Endothelial cell of umbilical vein (primary cell): ENCODE results near the gene FBXL17. TPM values are rescaled to one million over a fixed set of nuclear protein-coding genes. Genes with fewer than 3 reads are reported as not detected.

Experiments
- BruUV-seq: library from RNA; stranded (reverse); fragments of 400-500 nt; replicated peaks from 2 replicates; lab custom pipeline; 2021; lab: Mats Ljungman, UMichigan
- CTCF ChIA-PET: fragments of 300-600, 350-600 bp; sonication (Branson Sonifier 250); formaldehyde crosslinking; loops from one replicate; lab custom pipeline; 2021; ENCODE audit warnings: antibody characterized with exemption, inconsistent platforms; lab: Charles Lee
- POLR2A ChIA-PET: fragments of 300-600, 350-600 bp; sonication (Branson Sonifier 250); formaldehyde crosslinking; loops from one replicate; lab custom pipeline; 2021; ENCODE audit warnings: antibody characterized with exemption, inconsistent platforms; lab: Charles Lee
- DNase-seq: peaks from one replicate; pipeline ENCODE4 v3.0.0-alpha.2; 2011; ENCODE audit warnings: low read depth, low spot score
- FAIRE-seq: peaks from 2 replicates; lab custom pipeline; 2011; peaks lifted over from hg19 to GRCh38; lab: Jason Lieb, UNC
- H2AFZ ChIP-seq: 2 replicates; pipeline ENCODE4 v1.6.0; 2012; ENCODE audit warnings: low read depth, low read length, control low read depth, inconsistent platforms
- H3K27ac ChIP-seq: 2 replicates; pipeline ENCODE4 v1.5.1; 2011; ENCODE audit warnings: low read depth, mild to moderate bottlenecking, control low read depth, low read length, moderate library complexity; ENCODE audit not compliant: insufficient read depth
- H3K27me3 ChIP-seq, 2 experiments: 2 replicates each; pipeline versions ENCODE4 v1.6.0 to v1.6.1; 2011; ENCODE audit warnings: low read length in 2 of 2, mixed read lengths in 1 of 2; ENCODE audit not compliant: control insufficient read depth in 2 of 2, insufficient read depth in 2 of 2
- H3K36me3 ChIP-seq, 2 experiments: 2 replicates in 1 of 2; 3 replicates in 1 of 2; pipeline ENCODE4 v1.5.1; 2011; ENCODE audit warnings: low read length in 2 of 2, mild to moderate bottlenecking in 1 of 2, moderate library complexity in 1 of 2; ENCODE audit not compliant: control insufficient read depth in 2 of 2, insufficient read depth in 2 of 2; ENCODE audit errors: extremely low read depth in 1 of 2
- H3K4me1 ChIP-seq: 3 replicates; pipeline ENCODE4 v1.5.1; 2011; ENCODE audit warnings: mild to moderate bottlenecking, low read length; ENCODE audit not compliant: control insufficient read depth, insufficient read depth; ENCODE audit errors: extremely low read depth
- H3K4me2 ChIP-seq: 2 replicates; pipeline ENCODE4 v1.6.1; 2011; ENCODE audit warnings: low read length, control low read depth, mixed read lengths; ENCODE audit not compliant: insufficient read depth
- H3K4me3 ChIP-seq, 3 experiments: fragments of 200-600 bp in 1 of 3; sonication (generic), shearing (Covaris generic) in 1 of 3; replicated peaks in 1 of 3; 2 replicates each; pipeline ENCODE4 v1.5.1; 2011 to 2016; ENCODE audit warnings: control low read depth in 3 of 3, low read length in 3 of 3, mild to moderate bottlenecking in 2 of 3, inconsistent platforms in 1 of 3, low read depth in 1 of 3, moderate library complexity in 1 of 3; ENCODE audit not compliant: insufficient read depth in 1 of 3
- H3K79me2 ChIP-seq: 2 replicates; pipeline ENCODE4 v1.6.0; 2012; ENCODE audit warnings: low read length, inconsistent platforms; ENCODE audit not compliant: control insufficient read depth, insufficient read depth
- H3K9ac ChIP-seq: replicated peaks from 2 replicates; pipeline ENCODE3; 2011; ENCODE audit warnings: low read length, control low read depth; ENCODE audit not compliant: insufficient read depth; ENCODE audit errors: extremely low read depth
- H3K9me1 ChIP-seq: replicated peaks from 3 replicates; pipeline ENCODE4 v1.6.0; 2011; ENCODE audit warnings: mild to moderate bottlenecking, low read length; ENCODE audit not compliant: control insufficient read depth, insufficient read depth; ENCODE audit errors: extremely low read depth
- H3K9me3 ChIP-seq: replicated peaks from 2 replicates; pipeline ENCODE4 v1.5.1; 2012; ENCODE audit warnings: low read length, inconsistent platforms; ENCODE audit not compliant: control insufficient read depth, insufficient read depth
- H4K20me1 ChIP-seq: replicated peaks from 2 replicates; pipeline ENCODE3; 2011; ENCODE audit warnings: mild to moderate bottlenecking, low read length; ENCODE audit not compliant: control insufficient read depth, insufficient read depth; ENCODE audit errors: extremely low read depth
- CTCF ChIP-seq, 2 donors: IDR thresholded peaks; 1 replicate in 1 of 2; 2 replicates in 1 of 2; pipeline ENCODE4 v1.5.1; 2011; ENCODE audit warnings: low read length in 2 of 2, mild to moderate bottlenecking in 2 of 2, moderate library complexity in 2 of 2, control low read depth in 1 of 2, inconsistent platforms in 1 of 2, low read depth in 1 of 2; ENCODE audit not compliant: insufficient read depth in 1 of 2; ENCODE audit errors: extremely low read depth in 1 of 2
- EZH2 ChIP-seq: IDR thresholded peaks from 2 replicates; pipeline ENCODE4 v1.6.1; 2012; ENCODE audit warnings: borderline replicate concordance, low read depth, mild to moderate bottlenecking, moderate library complexity, low read length, inconsistent platforms; ENCODE audit not compliant: severe bottlenecking
- FOS ChIP-seq: IDR thresholded peaks from 2 replicates; pipeline ENCODE4 v1.6.1; 2011; ENCODE audit warnings: mild to moderate bottlenecking, low read length, moderate library complexity, borderline replicate concordance; ENCODE audit not compliant: insufficient read depth
- GATA2 ChIP-seq: IDR thresholded peaks from 2 replicates; pipeline ENCODE4 v1.7.0; 2011; ENCODE audit warnings: low read depth, mild to moderate bottlenecking, moderate library complexity, mixed read lengths, low read length; ENCODE audit not compliant: insufficient read length, insufficient read depth
- JUN ChIP-seq: IDR thresholded peaks from 2 replicates; pipeline ENCODE4 v1.6.1; 2011; ENCODE audit warnings: borderline replicate concordance, low read depth; ENCODE audit not compliant: insufficient read length, insufficient read depth
- MAX ChIP-seq: IDR thresholded peaks from 2 replicates; pipeline ENCODE4 v1.6.1; 2011; ENCODE audit not compliant: insufficient read depth, insufficient read length
- MYC ChIP-seq: IDR thresholded peaks from one replicate; pipeline ENCODE4 v1.6.1; 2011; ENCODE audit warnings: mild to moderate bottlenecking, low read depth, low read length
- POLR2A ChIP-seq: IDR thresholded peaks from 2 replicates; pipeline ENCODE4 v1.6.1; 2012; ENCODE audit warnings: low read depth, mild to moderate bottlenecking, control low read depth, low read length
- POLR2AphosphoS5 ChIP-seq: IDR thresholded peaks from 2 replicates; pipeline ENCODE4 v1.6.1; 2012; ENCODE audit warnings: low read depth, mild to moderate bottlenecking, control low read depth, low read length, moderate library complexity; ENCODE audit not compliant: insufficient read depth
- dilution Hi-C: fragments of 300-500 bp; cut with MboI; formaldehyde crosslinking; loops from one replicate; pipeline ENCODE4 v1.15.0; 2019; ENCODE audit warnings: low sequenced_read_pairs; ENCODE audit not compliant: extremely low pct_ligation_motif_present
- intact Hi-C: fragments of 100-400 bp; cut with micrococcal nuclease; formaldehyde crosslinking; loops from one replicate; pipeline ENCODE4 v1.10.0; 2022
- polyA plus RNA-seq, 4 experiments: library from polyadenylated mRNA; depleted of rRNA in 3 of 4; stranded (reverse) in 3 of 4; unstranded in 1 of 4; fragments of >200 nt; gene quantifications; 2 replicates each; pipeline versions ENCODE4 v1.2.1 to v1.2.3, GENCODE V29; 2011 to 2012; ENCODE audit warnings: missing spikeins in 1 of 4
- total RNA-seq: library from RNA; stranded (reverse); gene quantifications from 2 replicates; pipeline ENCODE4 v1.2.3, GENCODE V29; 2021

Gene FBXL17
- total and polyA plus RNA-seq, 2 donors (not counting 3 experiments of a cell fraction or from before 2014, with no cell fraction given): 2.7 to 8.8 TPM

- Histone ChIP-seq H3K9me1 (no peaks in the 10 kb centered on the region), H3K4me3 (no peak overlapping the region), H2AFZ (no peak overlapping the region), H3K4me1 (no peaks in the 10 kb centered on the region), H4K20me1 (no peaks in the 10 kb centered on the region), H3K27me3 (no peaks in the 10 kb centered on the region), H3K9me3 (no peaks in the 10 kb centered on the region), H3K79me2 (no peaks in the 10 kb centered on the region), H3K4me2 (no peak overlapping the region), H3K27ac (no peak overlapping the region), H3K9ac (no peak overlapping the region), H3K36me3 (no peaks in the 10 kb centered on the region)
- DNase-seq (no peak), FAIRE-seq (no peak)
- ChIA-PET CTCF (no interaction called here), POLR2A (no interaction called here)
- intact Hi-C loops (no loop called here), dilution Hi-C loops (no loop called here)
- no peak for TF ChIP-seq FOS
- no TSS peak for BruUV-seq
Measured at GRCh38 chr5:107876261-107876660, 505.6 kb downstream of the FBXL17 start.

- no peak for FAIRE-seq
- Histone ChIP-seq H3K4me3 (no peak overlapping the region), H3K9me1 (no peaks in the 10 kb centered on the region), H2AFZ (no peak overlapping the region), H3K79me2 (no peaks in the 10 kb centered on the region), H3K9me3 (no peaks in the 10 kb centered on the region), H3K27ac (no peak overlapping the region), H3K9ac (no peak overlapping the region), H3K36me3 (no peaks in the 10 kb centered on the region), H4K20me1 (no peaks in the 10 kb centered on the region), H3K4me1 (no peaks in the 10 kb centered on the region), H3K27me3 (no peaks in the 10 kb centered on the region), H3K4me2 (no peak overlapping the region)
- dilution Hi-C loops: no loop called here
- POLR2A ChIA-PET: interaction anchor here (0.8 kb wide), 1 partner anchor 341 kb away, joined by 4 read pairs; no protein-coding TSS in a partner anchor
- no TSS peak for BruUV-seq
- intact Hi-C loops: no loop called here
- no peak for TF ChIP-seq JUN
- no peak for TF ChIP-seq MAX
- TF ChIP-seq FOS: no peak
- no peak for TF ChIP-seq POLR2A
- no peak for TF ChIP-seq POLR2AphosphoS5
- no peak for TF ChIP-seq EZH2
- no peak for TF ChIP-seq GATA2
- TF ChIP-seq MYC: no peak
- no peak for TF ChIP-seq CTCF (IDR thresholded peaks at IDR 0.05; ENCODE audit: extremely low read depth in 1 of 2, insufficient read depth in 1 of 2, low read depth in 1 of 2, low read length in 2 of 2)
- DNase-seq: no peak
- CTCF ChIA-PET: no interaction called here
Measured at GRCh38 chr5:107875833-107876232, 506.1 kb downstream of the FBXL17 start.
